SK-N-SH treated with all-trans-retinoic acid at 6 μM for 48 hours (cell line): ENCODE measurements around the gene PTGES.
A peak's percentile ranks its signal among the peaks of the same experiment; 100 is the strongest.

Experiments used
- ATAC-seq: fragments of 200-7000 bp; cut with Tn5 transposase; 3 replicates; pipeline ENCODE4 v1.9.1; 2020; ENCODE audit warnings: mild to moderate bottlenecking, moderate library complexity
- BACH2 ChIP-seq: fragments of 250-450 bp; sonication (Bioruptor Pico); IDR thresholded peaks from 2 replicates; pipeline ENCODE4 v1.9.0; 2021; ENCODE audit warnings: mild to moderate bottlenecking, borderline replicate concordance
- CREB5 ChIP-seq: fragments of 250-450 bp; sonication (Bioruptor Pico); IDR thresholded peaks from 2 replicates; pipeline ENCODE4 v1.5.1; 2020; ENCODE audit warnings: low read depth, mild to moderate bottlenecking, moderate library complexity
- CSDC2 ChIP-seq: fragments of 250-450 bp; sonication (Bioruptor Pico); IDR thresholded peaks from 2 replicates; pipeline ENCODE4 v1.5.0; 2020; ENCODE audit warnings: mild to moderate bottlenecking, moderate library complexity
- CSRNP3 ChIP-seq: fragments of 250-450 bp; sonication (Bioruptor Pico); IDR thresholded peaks from 2 replicates; pipeline ENCODE4 v1.5.1; 2021; ENCODE audit warnings: mild to moderate bottlenecking, moderate library complexity
- ESRRG ChIP-seq: fragments of 250-450 bp; sonication (Bioruptor Pico); IDR thresholded peaks from 2 replicates; pipeline ENCODE4 v1.6.1; 2021; ENCODE audit warnings: mild to moderate bottlenecking
- GLIS3 ChIP-seq: fragments of 250-450 bp; sonication (Bioruptor Pico); IDR thresholded peaks from 2 replicates; pipeline ENCODE4 v1.5.0; 2020; ENCODE audit warnings: mild to moderate bottlenecking, moderate library complexity
- ISL1 ChIP-seq: fragments of 250-450 bp; sonication (Bioruptor Pico); IDR thresholded peaks from 2 replicates; pipeline ENCODE4 v2.1.2; 2022; ENCODE audit warnings: mild to moderate bottlenecking, moderate library complexity
- OSR1 ChIP-seq: fragments of 250-450 bp; sonication (Bioruptor Pico); IDR thresholded peaks from 2 replicates; pipeline ENCODE4 v1.8.0; 2022; ENCODE audit warnings: moderate library complexity, mild to moderate bottlenecking, inconsistent platforms
- PATZ1 ChIP-seq: fragments of 250-450 bp; sonication (Bioruptor Pico); IDR thresholded peaks from 2 replicates; pipeline ENCODE4 v1.8.0; 2020; ENCODE audit warnings: mild to moderate bottlenecking, moderate library complexity, borderline replicate concordance
- POU6F1 ChIP-seq: fragments of 250-450 bp; sonication (Bioruptor Pico); IDR thresholded peaks from 2 replicates; pipeline ENCODE4 v1.8.0; 2021; ENCODE audit warnings: low read depth, mild to moderate bottlenecking, moderate library complexity, borderline replicate concordance
- PPARA ChIP-seq: fragments of 250-450 bp; sonication (Bioruptor Pico); IDR thresholded peaks from 2 replicates; pipeline ENCODE4 v1.5.0; 2020; ENCODE audit warnings: mild to moderate bottlenecking, borderline replicate concordance
- RARB ChIP-seq: fragments of 250-450 bp; sonication (Bioruptor Pico); IDR thresholded peaks from 2 replicates; pipeline ENCODE4 v1.8.0; 2021; ENCODE audit warnings: mild to moderate bottlenecking, moderate library complexity
- SNAI2 ChIP-seq: fragments of 250-450 bp; sonication (Bioruptor Pico); IDR thresholded peaks from 2 replicates; pipeline ENCODE4 v1.5.0; 2020; ENCODE audit warnings: mild to moderate bottlenecking, moderate library complexity
- TCF4 ChIP-seq: fragments of 250-450 bp; sonication (Bioruptor Pico); IDR thresholded peaks from 2 replicates; pipeline ENCODE4 v1.8.0; 2021; ENCODE audit warnings: mild to moderate bottlenecking, moderate library complexity, borderline replicate concordance
- TOX ChIP-seq: fragments of 250-450 bp; sonication (Bioruptor Pico); IDR thresholded peaks from 2 replicates; pipeline ENCODE4 v1.8.0; 2021; ENCODE audit warnings: mild to moderate bottlenecking, moderate library complexity, borderline replicate concordance
- TSHZ2 ChIP-seq: fragments of 250-450 bp; sonication (Bioruptor Pico); IDR thresholded peaks from 2 replicates; pipeline ENCODE4 v1.5.0; 2020; ENCODE audit warnings: mild to moderate bottlenecking, moderate library complexity
- ZC3H10 ChIP-seq: fragments of 250-450 bp; sonication (Bioruptor Pico); IDR thresholded peaks from 2 replicates; pipeline ENCODE4 v1.5.1; 2021; ENCODE audit warnings: mild to moderate bottlenecking, moderate library complexity
- ZFP3 ChIP-seq: fragments of 250-450 bp; sonication (Bioruptor Pico); IDR thresholded peaks from 2 replicates; pipeline ENCODE4 v1.5.0; 2020; ENCODE audit warnings: mild to moderate bottlenecking, moderate library complexity
- ZFP30 ChIP-seq: fragments of 450-650 bp; formaldehyde crosslinking; IDR thresholded peaks from 2 replicates; pipeline ENCODE4 v1.5.0; 2022; ENCODE audit warnings: mild to moderate bottlenecking, moderate library complexity
- ZNF70 ChIP-seq: fragments of 450-650 bp; formaldehyde crosslinking; IDR thresholded peaks from 2 replicates; pipeline ENCODE4 v1.5.0; 2020; ENCODE audit warnings: mild to moderate bottlenecking, moderate library complexity
- ZNF8 ChIP-seq: fragments of 450-650 bp; formaldehyde crosslinking; IDR thresholded peaks from 2 replicates; pipeline ENCODE4 v1.5.0; 2020; ENCODE audit warnings: mild to moderate bottlenecking, moderate library complexity

The PTGES gene

GRCh38 chr9:129737479-129738274, 15.2 kb downstream of the PTGES start:
- peak; percentile 95 for ATAC-seq
- TF ChIP-seq ZFP3 (peak; percentile 93), ZNF8 (CRISPR knock-in tag) (no peak), ESRRG (CRISPR knock-in tag) (no peak)

- TF ChIP-seq ISL1 (CRISPR knock-in tag) (no peak), OSR1 (CRISPR knock-in tag) (no peak), CSDC2 (no peak), ESRRG (CRISPR knock-in tag) (no peak)
- TF ChIP-seq, all 23 proteins: peak for 0
- ATAC-seq = no peak
Observed at GRCh38 chr9:129736334-129736733, 16.5 kb downstream of the PTGES start.

- no peak for ATAC-seq
- no peak for TF ChIP-seq PATZ1 (CRISPR knock-in tag)
- TF ChIP-seq TCF4 (CRISPR knock-in tag) = no peak
- no peak for TF ChIP-seq GLIS3 (CRISPR knock-in tag)
- TF ChIP-seq, all 23 proteins: peak for 0
Observed at GRCh38 chr9:129735546-129735945, 17.3 kb downstream of the PTGES start.

- no peak for ATAC-seq
- TF ChIP-seq PPARA (CRISPR knock-in tag) = no peak
- TF ChIP-seq POU6F1 (CRISPR knock-in tag) = no peak
- TF ChIP-seq CREB5 (CRISPR knock-in tag) = no peak
- no peak for TF ChIP-seq ESRRG (CRISPR knock-in tag)
- no peak for TF ChIP-seq RARB
- no peak for TF ChIP-seq SNAI2
- no peak for TF ChIP-seq TSHZ2 (CRISPR knock-in tag)
- no peak for TF ChIP-seq TOX (CRISPR knock-in tag)
- TF ChIP-seq CSRNP3 (CRISPR knock-in tag) = no peak
- no peak for TF ChIP-seq ZNF8 (CRISPR knock-in tag)
- TF ChIP-seq ZFP30 = no peak
- no peak for TF ChIP-seq ZC3H10
- TF ChIP-seq BACH2 (CRISPR knock-in tag) = no peak
- TF ChIP-seq ZNF70 (CRISPR knock-in tag) = no peak
- TF ChIP-seq CSDC2 = no peak
- TF ChIP-seq OSR1 (CRISPR knock-in tag) = no peak
Observed at GRCh38 chr9:129733632-129733953, 19.2 kb downstream of the PTGES start.
